ENCODE data around the gene ANKRD13C. TPM values are rescaled to one million over a fixed set of nuclear protein-coding genes. Genes with fewer than 3 reads are reported as not detected.
"Not testable (repeated sequence)": the region's sequence is repeated elsewhere in the genome, so short reads cannot be mapped to it uniquely, and the experiment has no call there.

The ANKRD13C gene
- total RNA-seq, 1 donor from 2014 or later, result 11.8 TPM

DNA sequence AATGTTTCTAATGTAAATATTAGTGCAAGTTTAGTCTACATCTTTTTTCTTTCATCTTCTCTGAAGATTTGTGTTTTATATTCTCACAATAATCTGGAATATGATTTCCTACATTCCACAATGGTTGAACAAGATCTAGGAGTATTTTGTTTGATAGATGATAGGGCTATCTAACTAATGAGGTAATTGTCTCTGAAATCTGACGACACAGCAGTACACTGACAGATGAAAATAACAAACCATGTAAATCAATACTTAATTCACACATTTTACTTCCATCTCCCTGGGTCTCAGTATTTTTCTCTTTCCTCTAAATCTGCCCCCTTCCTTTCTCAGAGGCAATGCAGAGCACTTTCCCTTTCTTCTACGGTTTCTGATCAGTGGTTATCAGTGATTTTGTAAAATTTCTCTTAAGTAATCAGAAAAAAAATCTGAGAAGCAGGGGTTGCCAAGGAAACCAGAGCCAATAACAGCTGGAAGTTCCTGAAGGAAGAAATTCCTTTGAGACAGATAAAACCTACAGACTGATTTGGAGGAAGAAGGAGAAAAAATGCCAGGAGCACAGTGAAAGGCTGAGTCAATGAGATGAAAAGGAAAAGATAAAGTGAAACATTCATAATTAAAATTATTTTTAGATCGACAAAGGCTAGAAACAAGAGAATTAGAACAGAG is 7.3 kb upstream of the ANKRD13C start:
- intact Hi-C loops (cut with DNase I), result no loop called here
- DNase-seq (ENCODE audit: low spot score), result no peak

- intact Hi-C loops (cut with DNase I), result no loop called here
- DNase-seq (ENCODE audit: low spot score), result no peak
These were observed 5.8 kb upstream of the ANKRD13C start for GRCh38 chr1:70360321-70360720.

GRCh38 chr1:70358921-70359564 is 4.5 kb upstream of the ANKRD13C start:
- DNase-seq (ENCODE audit: low spot score), result no peak
- intact Hi-C loops (cut with DNase I), result loop anchor here (10.0 kb wide), 1 partner anchor 134 kb away; the partner anchor contains the start of gene SRSF11

DNA sequence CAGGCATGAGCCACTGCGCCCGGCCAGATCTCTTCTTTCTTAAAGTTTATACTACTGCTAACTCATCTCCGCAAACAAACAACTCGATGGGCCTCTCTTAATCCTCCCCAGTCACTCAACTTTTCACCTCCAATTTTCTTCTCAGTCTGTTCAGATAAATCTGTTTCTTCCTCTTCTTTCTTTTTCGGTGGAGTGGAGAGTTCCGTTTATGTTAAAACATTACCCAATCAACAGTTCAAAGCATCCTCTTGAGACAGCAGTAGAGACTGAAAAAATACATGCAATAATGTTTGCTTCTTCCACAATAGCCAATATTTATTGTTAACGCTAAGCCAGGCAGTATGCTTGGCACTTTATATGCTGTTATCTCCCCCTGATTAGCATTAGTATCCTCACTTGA is 1.4 kb upstream of the ANKRD13C start:
- intact Hi-C loops (cut with DNase I), result loop anchor here (2.0 to 10.0 kb wide), 2 partner anchors 55 to 131 kb away; partner anchors contain the start of genes CTH and SRSF11
- DNase-seq (ENCODE audit: low spot score), result no peak

DNA sequence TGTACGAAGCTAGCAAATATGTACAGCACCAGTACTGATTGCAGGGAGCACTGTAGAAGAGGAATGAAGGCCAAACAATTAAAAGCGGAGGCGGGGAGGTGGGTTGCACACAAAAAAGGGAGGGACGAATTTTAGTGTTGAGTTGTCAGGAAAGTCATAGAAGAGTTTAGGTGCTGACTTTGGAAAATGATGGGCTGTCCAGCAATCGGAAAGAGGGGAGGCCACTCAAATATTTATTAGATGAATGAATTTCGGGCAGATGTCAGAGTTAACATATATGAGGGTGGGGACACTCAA is 537 bp upstream of the ANKRD13C start:
- intact Hi-C loops (cut with DNase I), result loop anchor here (2.0 to 10.0 kb wide), 2 partner anchors 56 to 130 kb away; partner anchors contain the start of genes CTH and SRSF11
- DNase-seq (ENCODE audit: low spot score), result no peak

DNA sequence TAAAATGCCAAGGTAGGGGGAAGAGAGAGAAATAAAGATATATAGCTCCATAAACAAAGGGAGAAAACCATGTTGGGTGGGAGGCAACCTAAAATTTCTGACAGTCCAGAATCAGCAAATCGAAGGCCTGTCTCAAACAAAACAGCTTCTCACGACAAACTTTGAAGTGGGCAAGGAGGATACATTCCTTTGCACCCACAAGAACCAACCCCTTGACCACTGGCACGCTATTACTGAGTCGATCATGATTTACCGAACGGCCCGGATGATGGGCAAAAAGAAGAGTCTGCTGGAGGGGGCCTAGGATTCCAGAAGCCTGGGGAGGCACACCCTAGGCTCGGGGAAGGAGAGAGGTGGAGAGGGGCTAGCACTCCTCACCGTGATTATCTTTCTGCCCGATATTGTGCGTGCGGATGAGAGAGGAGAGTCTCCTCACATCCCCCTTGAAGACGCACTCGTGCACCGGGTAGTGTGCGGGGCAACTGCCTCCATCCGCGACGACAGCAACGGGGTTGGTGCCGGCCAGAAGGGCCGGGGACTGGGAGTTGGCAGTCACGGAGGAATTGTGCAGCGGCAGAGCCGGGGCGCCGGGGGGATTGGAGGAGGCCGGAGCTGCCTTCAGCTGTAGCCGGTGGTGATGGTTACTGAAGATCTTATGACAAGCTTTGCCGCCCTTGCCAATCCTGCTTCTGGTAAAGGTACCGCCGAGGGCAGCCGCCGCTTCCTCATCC is 756 bp downstream of the ANKRD13C start:
- intact Hi-C loops (cut with DNase I), result loop anchor here (2.0 to 10.0 kb wide), 2 partner anchors 57 to 129 kb away; partner anchors contain the start of genes CTH and SRSF11

GRCh38 chr1:70353044-70353443 is 1.5 kb downstream of the ANKRD13C start:
- intact Hi-C loops (cut with DNase I), result loop anchor here (10.0 kb wide), 1 partner anchor 128 kb away; the partner anchor contains the start of gene SRSF11
- no peak for DNase-seq (ENCODE audit: low spot score)

More for the DNA sequence above, 756 bp downstream of the ANKRD13C start:
- DNase-seq (ENCODE audit: low spot score), result no peak

GRCh38 chr1:70349799-70350198 is 4.7 kb downstream of the ANKRD13C start:
- not testable (repeated sequence) for DNase-seq (ENCODE audit: low spot score)
- intact Hi-C loops (cut with DNase I), result loop anchor here (10.0 kb wide), 1 partner anchor 125 kb away; the partner anchor contains the start of gene SRSF11

- intact Hi-C loops (cut with DNase I), result no loop called here
- no peak for DNase-seq (ENCODE audit: low spot score)
These were observed 5.9 kb downstream of the ANKRD13C start for GRCh38 chr1:70348399-70349165.

DNA sequence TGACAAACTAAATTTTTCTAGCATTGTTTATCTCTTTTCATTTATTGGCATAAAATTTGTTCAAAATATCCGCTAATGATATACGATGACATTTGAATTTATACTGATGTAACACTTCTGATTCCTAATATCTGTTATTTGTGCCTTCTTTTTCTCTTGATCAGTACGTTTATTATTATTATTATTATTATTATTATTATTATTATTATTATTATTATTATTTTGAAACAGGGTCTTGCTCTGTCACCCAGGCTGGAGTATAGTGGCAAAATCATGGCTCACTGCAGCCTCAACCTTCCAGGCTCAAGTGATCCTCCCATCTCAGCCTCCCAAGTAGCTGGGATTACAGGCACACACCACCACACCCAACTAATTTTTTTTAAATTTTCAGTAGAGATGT is 14.9 kb downstream of the ANKRD13C start:
- DNase-seq (ENCODE audit: low spot score); intact Hi-C loops (cut with DNase I): not testable (repeated sequence)

- intact Hi-C loops (cut with DNase I), result no loop called here
- no peak for DNase-seq (ENCODE audit: low spot score)
These were observed 18.5 kb downstream of the ANKRD13C start for GRCh38 chr1:70336050-70336449.

- intact Hi-C loops (cut with DNase I), result no loop called here
- no peak for DNase-seq (ENCODE audit: low spot score)
These were observed 20.1 kb downstream of the ANKRD13C start for GRCh38 chr1:70334436-70334835.

GRCh38 chr1:70333245-70333644 is 21.3 kb downstream of the ANKRD13C start:
- intact Hi-C loops (cut with DNase I), result no loop called here
- no peak for DNase-seq (ENCODE audit: low spot score)

GRCh38 chr1:70331962-70332361 is 22.6 kb downstream of the ANKRD13C start:
- DNase-seq (ENCODE audit: low spot score), result no peak

DNA sequence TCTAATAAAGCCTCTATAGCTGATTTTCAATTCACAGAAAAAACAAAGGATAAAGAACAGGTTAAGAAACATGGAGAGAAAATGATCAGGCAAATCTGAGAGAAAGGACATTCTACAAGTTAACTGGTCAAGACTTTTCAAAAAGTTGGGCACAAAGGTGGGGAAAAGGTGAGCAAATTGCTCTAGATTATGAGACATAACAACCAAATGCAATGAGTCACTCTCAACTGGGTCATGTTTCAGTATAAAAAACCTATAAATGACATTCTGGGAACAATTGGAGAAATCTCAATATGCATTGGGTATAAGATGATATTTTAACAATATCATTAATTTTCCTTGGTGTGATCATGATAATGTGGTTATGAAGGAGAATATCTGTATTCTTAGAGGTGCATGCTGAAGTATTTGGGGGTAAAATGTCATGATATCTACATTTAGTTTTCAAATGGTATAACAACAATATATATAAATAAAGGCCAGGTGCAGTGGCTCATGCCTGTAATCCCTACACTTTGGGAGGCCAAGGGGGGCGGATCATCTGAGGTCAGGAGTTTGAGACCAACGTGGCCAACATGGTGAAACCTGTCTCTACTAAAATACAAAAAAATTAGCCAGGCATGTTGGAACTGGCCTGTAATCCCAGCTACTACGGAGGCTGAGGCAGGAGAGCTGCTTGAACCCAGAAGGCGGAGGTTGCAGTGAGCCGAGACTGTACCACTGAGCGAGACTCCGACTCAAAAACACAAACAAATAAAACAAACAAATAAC is 27.0 kb downstream of the ANKRD13C start:
- no peak for DNase-seq (ENCODE audit: low spot score)
- intact Hi-C loops (cut with DNase I), result no loop called here

More at GRCh38 chr1:70331962-70332361, 22.6 kb downstream of the ANKRD13C start:
- intact Hi-C loops (cut with DNase I), result no loop called here

GRCh38 chr1:70324683-70325082 is 29.8 kb downstream of the ANKRD13C start:
- DNase-seq (ENCODE audit: low spot score), result no peak
- intact Hi-C loops (cut with DNase I), result no loop called here

GRCh38 chr1:70319750-70320149 is 34.8 kb downstream of the ANKRD13C start:
- intact Hi-C loops (cut with DNase I), result no loop called here

GRCh38 chr1:70318191-70318590 is 36.3 kb downstream of the ANKRD13C start:
- DNase-seq (ENCODE audit: low spot score), result no peak
- intact Hi-C loops (cut with DNase I), result no loop called here

More at GRCh38 chr1:70319750-70320149, 34.8 kb downstream of the ANKRD13C start:
- no peak for DNase-seq (ENCODE audit: low spot score)

DNA sequence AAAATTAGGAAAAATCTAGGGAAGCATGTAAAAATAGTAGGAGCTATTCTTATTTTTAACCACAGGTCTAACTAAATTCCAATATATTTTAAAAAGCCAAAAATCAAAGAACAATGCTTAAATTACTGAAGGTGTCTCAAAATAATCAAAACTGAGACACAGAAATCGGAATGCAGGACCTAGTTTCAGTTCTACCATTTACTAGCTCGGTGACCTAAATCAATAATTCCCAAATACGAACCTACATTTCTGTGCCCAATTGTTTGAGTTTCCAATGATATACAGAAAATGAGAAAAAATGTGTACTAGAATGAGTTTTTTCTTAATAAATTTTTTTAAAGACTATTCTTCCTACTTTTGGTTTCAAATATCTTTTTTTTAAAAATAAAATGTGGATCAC is 37.4 kb downstream of the ANKRD13C start:
- intact Hi-C loops (cut with DNase I), result no loop called here
- no peak for DNase-seq (ENCODE audit: low spot score)

All from cardiac septum (tissue), 1 donor.